HFF-Myc (cell line): ENCODE results near the gene PIGQ.

Source experiments
- DNase-seq: peaks from one replicate; pipeline ENCODE4 v3.0.0-alpha.2; 2011; ENCODE audit warnings: low read depth; ENCODE audit errors: extremely low read depth
- H3K4me3 ChIP-seq: replicated peaks from 2 replicates; pipeline ENCODE4 v1.5.1; 2011; ENCODE audit warnings: low read depth, mild to moderate bottlenecking, control low read depth, low read length
- CTCF ChIP-seq: IDR thresholded peaks from 2 replicates; pipeline ENCODE4 v1.5.1; 2012; ENCODE audit warnings: mild to moderate bottlenecking, low read depth, low read length, control low read depth; ENCODE audit errors: missing control alignments

PIGQ gene

GRCh38 chr16:543301-544164, 26.2 kb upstream of the PIGQ start:
- no peak for TF ChIP-seq CTCF
- DNase-seq = no peak
- H3K4me3 ChIP-seq = no peak overlapping the region

GRCh38 chr16:544517-544916, 25.3 kb upstream of the PIGQ start:
- no peak overlapping the region for H3K4me3 ChIP-seq
- DNase-seq = no peak
- no peak for TF ChIP-seq CTCF

DNA sequence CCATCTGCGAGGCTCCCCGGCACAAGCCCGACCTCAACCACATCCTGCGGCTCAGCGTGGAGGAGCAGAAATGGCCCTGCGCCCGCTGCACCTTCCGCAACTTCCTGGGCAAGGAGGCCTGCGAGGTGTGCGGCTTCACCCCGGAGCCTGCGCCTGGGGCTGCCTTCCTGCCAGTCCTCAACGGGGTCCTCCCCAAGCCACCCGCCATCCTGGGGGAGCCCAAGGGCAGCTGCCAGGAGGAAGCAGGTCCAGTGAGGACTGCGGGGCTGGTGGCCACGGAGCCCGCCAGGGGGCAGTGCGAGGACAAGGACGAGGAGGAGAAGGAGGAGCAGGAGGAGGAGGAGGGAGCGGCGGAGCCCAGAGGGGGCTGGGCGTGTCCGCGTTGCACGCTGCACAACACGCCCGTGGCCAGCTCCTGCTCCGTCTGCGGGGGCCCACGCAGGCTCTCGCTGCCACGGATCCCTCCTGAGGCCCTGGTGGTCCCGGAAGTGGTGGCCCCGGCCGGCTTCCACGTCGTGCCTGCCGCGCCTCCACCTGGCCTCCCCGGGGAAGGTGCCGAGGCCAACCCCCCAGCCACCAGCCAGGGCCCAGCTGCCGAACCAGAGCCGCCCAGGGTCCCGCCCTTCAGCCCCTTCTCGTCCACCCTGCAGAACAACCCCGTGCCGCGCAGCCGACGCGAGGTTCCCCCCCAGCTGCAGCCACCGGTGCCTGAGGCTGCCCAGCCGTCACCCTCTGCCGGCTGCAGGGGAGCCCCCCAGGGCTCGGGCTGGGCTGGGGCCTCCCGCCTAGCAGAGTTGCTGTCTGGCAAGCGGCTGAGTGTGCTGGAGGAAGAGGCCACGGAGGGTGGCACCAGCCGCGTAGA, 22.6 kb upstream of the PIGQ start:
- DNase-seq = no peak
- peak; percentile 47 for TF ChIP-seq CTCF
- H3K4me3 ChIP-seq = no peak overlapping the region

- no peak for TF ChIP-seq CTCF
- no peak for DNase-seq
- no peak overlapping the region for H3K4me3 ChIP-seq
Observed at GRCh38 chr16:548586-548985, 21.2 kb upstream of the PIGQ start.

DNA sequence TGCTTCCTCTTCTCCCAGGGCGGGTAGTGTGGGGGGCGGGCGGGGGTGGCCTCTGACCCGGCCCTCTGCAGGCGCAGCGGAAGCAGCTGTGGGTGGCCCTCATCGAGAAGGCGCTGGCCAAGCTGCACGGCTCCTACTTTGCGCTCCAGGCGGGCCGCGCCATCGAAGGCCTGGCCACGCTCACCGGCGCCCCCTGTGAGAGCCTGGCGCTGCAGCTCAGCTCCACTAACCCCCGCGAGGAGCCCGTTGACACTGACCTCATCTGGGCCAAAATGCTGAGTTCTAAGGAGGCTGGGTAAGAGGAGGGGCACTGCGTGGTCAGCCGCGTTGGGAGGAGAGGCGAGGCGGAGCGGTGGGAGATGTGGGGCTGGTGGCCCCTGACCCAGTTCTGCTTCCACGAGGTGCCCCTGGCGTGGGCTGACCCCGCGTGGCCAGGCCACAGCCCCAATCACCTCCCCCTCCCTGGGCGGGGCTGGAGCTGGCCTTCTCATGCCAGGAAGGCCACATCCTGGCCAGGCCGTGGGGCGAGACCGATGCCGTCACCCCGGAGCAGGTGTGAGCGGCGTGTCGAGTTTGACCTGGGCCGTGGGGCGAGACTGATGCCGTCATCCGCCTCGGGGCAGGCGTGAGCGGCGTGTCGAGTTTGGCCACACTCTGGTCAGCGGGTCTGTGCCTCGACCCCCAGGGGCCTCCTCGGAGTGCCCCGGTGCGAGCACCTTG, 20.1 kb upstream of the PIGQ start:
- no peak for DNase-seq
- no peak overlapping the region for H3K4me3 ChIP-seq
- TF ChIP-seq CTCF = peak; percentile 6

DNA sequence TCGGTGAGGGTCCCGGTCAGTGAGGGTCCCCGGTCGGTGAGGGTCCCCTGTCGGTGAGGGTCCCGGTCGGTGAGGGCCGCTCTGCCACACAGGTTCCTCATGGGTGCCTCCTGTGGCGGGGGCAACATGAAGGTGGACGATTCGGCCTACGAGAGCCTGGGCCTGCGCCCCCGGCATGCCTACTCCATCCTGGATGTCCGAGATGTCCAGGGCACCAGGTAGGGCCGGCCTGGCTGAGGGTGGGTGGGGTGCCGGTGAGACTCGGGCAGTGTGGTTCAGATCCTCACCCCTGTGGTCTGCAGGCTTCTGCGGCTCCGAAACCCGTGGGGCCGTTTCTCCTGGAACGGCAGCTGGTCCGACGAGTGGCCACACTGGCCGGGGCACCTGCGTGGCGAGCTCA, 18.6 kb upstream of the PIGQ start:
- H3K4me3 ChIP-seq = no peak overlapping the region
- DNase-seq = no peak
- no peak for TF ChIP-seq CTCF
